ENCODE measurements around the gene ZNF555.

The ZNF555 gene

GRCh38 chr19:2799273-2800020 lies 41.8 kb upstream of the ZNF555 start:
- no peak for TF ChIP-seq CTCF (IDR thresholded peaks at IDR 0.05)
- no peaks in the 10 kb centered on the region for H3K4me1 ChIP-seq (ENCODE audit: control insufficient read depth in 1 of 2, insufficient read depth in 1 of 2, low read depth in 1 of 2, low read length in 1 of 2)
- H3K9me3 ChIP-seq, result no peaks in the 10 kb centered on the region
- peaks cover 53% of the 10 kb centered on the region for H3K36me3 ChIP-seq
- H3K27ac ChIP-seq, result no peak overlapping the region
- no peak overlapping the region for H3K4me3 ChIP-seq (ENCODE audit: low read depth in 1 of 2, low read length in 1 of 2)
- H3K27me3 ChIP-seq, result no peaks in the 10 kb centered on the region

- Histone ChIP-seq H3K4me3 (ENCODE audit: low read depth in 1 of 2, low read length in 1 of 2) (no peak overlapping the region), H3K27ac (no peak overlapping the region), H3K36me3 (peaks cover 51% of the 10 kb centered on the region), H3K4me1 (ENCODE audit: control insufficient read depth in 1 of 2, insufficient read depth in 1 of 2, low read depth in 1 of 2, low read length in 1 of 2) (no peaks in the 10 kb centered on the region), H3K27me3 (no peaks in the 10 kb centered on the region), H3K9me3 (no peaks in the 10 kb centered on the region)
- TF ChIP-seq CTCF (IDR thresholded peaks at IDR 0.05), result no peak
Measured at GRCh38 chr19:2800506-2800905, 40.8 kb upstream of the ZNF555 start.

- Histone ChIP-seq H3K4me3 (ENCODE audit: low read depth in 1 of 2, low read length in 1 of 2) (no peak overlapping the region), H3K9me3 (no peaks in the 10 kb centered on the region), H3K27ac (no peak overlapping the region), H3K27me3 (no peaks in the 10 kb centered on the region), H3K36me3 (peaks cover 61% of the 10 kb centered on the region), H3K4me1 (ENCODE audit: control insufficient read depth in 1 of 2, insufficient read depth in 1 of 2, low read depth in 1 of 2, low read length in 1 of 2) (no peaks in the 10 kb centered on the region)
- no peak for TF ChIP-seq CTCF (IDR thresholded peaks at IDR 0.05)
Measured at GRCh38 chr19:2802826-2803225, 38.4 kb upstream of the ZNF555 start.

- Histone ChIP-seq H3K27ac (no peak overlapping the region), H3K27me3 (no peaks in the 10 kb centered on the region), H3K9me3 (no peaks in the 10 kb centered on the region), H3K36me3 (peaks cover 64% of the 10 kb centered on the region), H3K4me3 (ENCODE audit: low read depth in 1 of 2, low read length in 1 of 2) (no peak overlapping the region), H3K4me1 (ENCODE audit: control insufficient read depth in 1 of 2, insufficient read depth in 1 of 2, low read depth in 1 of 2, low read length in 1 of 2) (no peaks in the 10 kb centered on the region)
- TF ChIP-seq CTCF (IDR thresholded peaks at IDR 0.05), result no peak
Measured at GRCh38 chr19:2803486-2804155, 37.7 kb upstream of the ZNF555 start.

GRCh38 chr19:2804156-2805004 lies 36.9 kb upstream of the ZNF555 start:
- H3K4me3 ChIP-seq (ENCODE audit: low read depth in 1 of 2, low read length in 1 of 2), result no peak overlapping the region
- H3K36me3 ChIP-seq, result peaks cover 65% of the 10 kb centered on the region
- no peaks in the 10 kb centered on the region for H3K9me3 ChIP-seq
- H3K4me1 ChIP-seq (ENCODE audit: control insufficient read depth in 1 of 2, insufficient read depth in 1 of 2, low read depth in 1 of 2, low read length in 1 of 2), result no peaks in the 10 kb centered on the region
- H3K27me3 ChIP-seq, result no peaks in the 10 kb centered on the region
- no peak for TF ChIP-seq CTCF (IDR thresholded peaks at IDR 0.05)
- no peak overlapping the region for H3K27ac ChIP-seq

All from neutrophil (primary cell).